Right cardiac atrium (tissue), 5 donors: Measurements from ENCODE around the gene EXOSC5. TPM values are rescaled to one million over a fixed set of nuclear protein-coding genes. Genes with fewer than 3 reads are reported as not detected.
"Not testable (repeated sequence)": the region's sequence is repeated elsewhere in the genome, so short reads cannot be mapped to it uniquely, and the experiment has no call there.

ENCODE experiments used
- ATAC-seq, 2 donors: fragments of 200-7000 bp; cut with Tn5 transposase; one replicate each; pipeline versions ENCODE4 v1.8.0 to v1.9.1; 2020; ENCODE audit warnings: moderate library complexity in 2 of 2, mild to moderate bottlenecking in 1 of 2
- DNase-seq, 3 donors: peaks; one replicate each; pipeline ENCODE4 v3.0.0-alpha.2; 2020
- H3K27ac ChIP-seq: one replicate; pipeline ENCODE4 v1.5.1; 2013; ENCODE audit warnings: mild to moderate bottlenecking, low read length, control low read depth, moderate library complexity
- H3K27me3 ChIP-seq: one replicate; pipeline ENCODE4 v1.6.1; 2013; ENCODE audit not compliant: control insufficient read depth, insufficient read depth
- H3K4me1 ChIP-seq: one replicate; pipeline ENCODE4 v1.6.1; 2013; ENCODE audit warnings: low read length; ENCODE audit not compliant: control insufficient read depth, insufficient read depth
- H3K4me3 ChIP-seq: one replicate; pipeline ENCODE4 v1.5.1; 2013; ENCODE audit warnings: low read length, control low read depth
- H3K9me3 ChIP-seq: one replicate; pipeline ENCODE4 v1.6.1; 2013; ENCODE audit warnings: low read length; ENCODE audit not compliant: control insufficient read depth
- WGBS: extraction: QIAGEN DNeasy Blood & Tissue Kit; methylation state at CpG from one replicate; pipeline ENCODE4 v1.1.7; 2013; 5-methylcytosine and 5-hydroxymethylcytosine counted together
- intact Hi-C, 4 donors: fragments of 100-400 bp; cut with DNase I; formaldehyde crosslinking; loops; one replicate each; pipeline versions ENCODE4 v1.11.0 to v1.14.0; 2022 to 2023
- polyA plus RNA-seq: library from polyadenylated mRNA; stranded (reverse); fragments of 200-250 nt; gene quantifications from one replicate; pipeline ENCODE4 v1.2.3, GENCODE V29; 2013
- total RNA-seq, 4 donors: library from RNA; stranded (reverse); fragmentation: NEBNext Ultra II Directional; extraction: Animal tissue kit (Norgen Biotek cat#: 25700); gene quantifications; one replicate each; pipeline ENCODE4 v1.2.1, GENCODE V29; 2021
- donor health status: healthy with polysubstance abuse.
- donor health status: DM: no; HTN: yes; CAD: no.
- donor health status: DM: no; HTN: no; CAD: no.
- donor health status: DM: no; HTN: yes; CAD: no; lungs with severe emphysema.
- donor health status: DM: yes; HTN: yes; CAD: no.

EXOSC5 gene
- total and polyA plus RNA-seq, 5 donors: 8.6 to 12.6 (median 12.1) TPM

GRCh38 chr19:41381536-41381935 lies 15.6 kb downstream of the EXOSC5 start:
- H3K9me3 ChIP-seq, intact Hi-C loops: not testable (repeated sequence)
- 96% methylated on average over 8 of the region's 8 CpGs for WGBS

GRCh38 chr19:41377977-41378709 lies 19.0 kb downstream of the EXOSC5 start:
- H3K4me3 ChIP-seq: no peak overlapping the region
- ATAC-seq: no peak
- H3K4me1 ChIP-seq: no peaks in the 10 kb centered on the region
- H3K9me3 ChIP-seq: no peaks in the 10 kb centered on the region
- DNase-seq: peak in 1 of 3 donors; percentile 44
- H3K27me3 ChIP-seq: no peaks in the 10 kb centered on the region
- 46% methylated on average over 9 of the region's 9 CpGs for WGBS
- H3K27ac ChIP-seq: no peak overlapping the region
- intact Hi-C loops: no loop called here

More at GRCh38 chr19:41381536-41381935, 15.6 kb downstream of the EXOSC5 start:
- DNase-seq, ATAC-seq, H3K27me3 ChIP-seq, H3K4me1 ChIP-seq, H3K4me3 ChIP-seq, H3K27ac ChIP-seq: not testable (repeated sequence)

GRCh38 chr19:41376998-41377365 lies 20.2 kb downstream of the EXOSC5 start:
- Histone ChIP-seq H3K4me1 (no peaks in the 10 kb centered on the region), H3K27me3 (no peaks in the 10 kb centered on the region), H3K9me3 (no peaks in the 10 kb centered on the region), H3K4me3 (peak overlapping the region; percentile 51), H3K27ac (no peak overlapping the region)
- no peak for DNase-seq
- ATAC-seq: peak; percentile 28 to 32
- 67% methylated on average over 8 of the region's 8 CpGs for WGBS
- intact Hi-C loops: no loop called here

GRCh38 chr19:41376241-41376997 lies 20.7 kb downstream of the EXOSC5 start, which contains the start of gene TMEM91:
Gene TMEM91, plus strand, starts transcription at chr19:41376533. Its CDS starts 1,777 bp downstream, at chr19:41378310.
- no peaks in the 10 kb centered on the region for H3K9me3 ChIP-seq

GRCh38 chr19:41373993-41374392 lies 23.2 kb downstream of the EXOSC5 start:
- no peaks in the 10 kb centered on the region for H3K27me3 ChIP-seq
- intact Hi-C loops: no loop called here
- WGBS: 19% methylated on average over 12 of the region's 12 CpGs
- no peaks in the 10 kb centered on the region for H3K4me1 ChIP-seq
- no peak overlapping the region for H3K4me3 ChIP-seq
- no peak overlapping the region for H3K27ac ChIP-seq
- ATAC-seq: peak; percentile 73 to 75
- peak; percentile 86 to 96 (median 95) for DNase-seq
- no peaks in the 10 kb centered on the region for H3K9me3 ChIP-seq

More at GRCh38 chr19:41376241-41376997, 20.7 kb downstream of the EXOSC5 start, which contains the start of gene TMEM91:
- Histone ChIP-seq H3K4me3 (peak within 1 kb of the TSS; percentile 51), H3K27ac (peak within 1 kb of the TSS; percentile 0), H3K27me3 (no peaks in the 10 kb centered on the region), H3K4me1 (no peaks in the 10 kb centered on the region)
- 3% methylated on average over 47 of the region's 47 CpGs for WGBS
- DNase-seq (peak; percentile 49 to 81 (median 78)), ATAC-seq (peak; percentile 60 to 66)
- intact Hi-C loops: no loop called here

GRCh38 chr19:41372501-41372900 lies 24.7 kb downstream of the EXOSC5 start:
- no peak overlapping the region for H3K4me3 ChIP-seq
- ATAC-seq (no peak), DNase-seq (no peak)
- no peak overlapping the region for H3K27ac ChIP-seq
- no peaks in the 10 kb centered on the region for H3K27me3 ChIP-seq
- intact Hi-C loops: no loop called here
- 70% methylated on average over 2 of the region's 2 CpGs for WGBS
- H3K9me3 ChIP-seq: no peaks in the 10 kb centered on the region
- H3K4me1 ChIP-seq: no peaks in the 10 kb centered on the region

- no peak for ATAC-seq
- no peak overlapping the region for H3K27ac ChIP-seq
- DNase-seq: no peak
- H3K9me3 ChIP-seq: no peaks in the 10 kb centered on the region
- intact Hi-C loops: no loop called here
- no peak overlapping the region for H3K4me3 ChIP-seq
- H3K27me3 ChIP-seq: no peaks in the 10 kb centered on the region
- 94% methylated on average over 8 of the region's 8 CpGs for WGBS
- no peaks in the 10 kb centered on the region for H3K4me1 ChIP-seq
These were observed 25.6 kb downstream of the EXOSC5 start for GRCh38 chr19:41371541-41371940.

GRCh38 chr19:41371119-41371518 lies 26.0 kb downstream of the EXOSC5 start:
- H3K27ac ChIP-seq, intact Hi-C loops, DNase-seq, H3K4me1 ChIP-seq, H3K27me3 ChIP-seq, ATAC-seq, H3K9me3 ChIP-seq, H3K4me3 ChIP-seq: not testable (repeated sequence)
- WGBS: 95% methylated on average over 5 of the region's 5 CpGs

GRCh38 chr19:41369769-41370168 lies 27.4 kb downstream of the EXOSC5 start:
- Histone ChIP-seq H3K4me1 (peaks cover 2% of the 10 kb centered on the region), H3K9me3 (no peaks in the 10 kb centered on the region), H3K27ac (no peak overlapping the region), H3K4me3 (no peak overlapping the region), H3K27me3 (no peaks in the 10 kb centered on the region)
- DNase-seq (no peak), ATAC-seq (no peak)
- intact Hi-C loops: no loop called here
- WGBS: 99% methylated on average over 2 of the region's 2 CpGs

- Histone ChIP-seq H3K4me1 (peaks cover 7% of the 10 kb centered on the region), H3K27me3 (no peaks in the 10 kb centered on the region), H3K9me3 (no peaks in the 10 kb centered on the region), H3K4me3 (no peak overlapping the region), H3K27ac (no peak overlapping the region)
- intact Hi-C loops: no loop called here
- ATAC-seq (no peak), DNase-seq (peak in 1 of 3 donors; percentile 10)
- WGBS: 65% methylated on average over 6 of the region's 6 CpGs
These were observed 29.3 kb downstream of the EXOSC5 start for GRCh38 chr19:41367848-41368301.

- intact Hi-C loops: no loop called here
- Histone ChIP-seq H3K4me1 (peaks cover 7% of the 10 kb centered on the region), H3K27ac (no peak overlapping the region), H3K27me3 (no peaks in the 10 kb centered on the region), H3K4me3 (no peak overlapping the region), H3K9me3 (no peaks in the 10 kb centered on the region)
- DNase-seq (peak in 2 of 3 donors; percentile 10 to 14), ATAC-seq (no peak)
- WGBS: 95% methylated on average over 1 of the region's 1 CpG
These were observed 31.1 kb downstream of the EXOSC5 start for GRCh38 chr19:41366089-41366488.
